ENCODE results near the gene WDR86.

The WDR86 gene

GRCh38 chr7:151440799-151441445 lies 31.1 kb upstream of the WDR86 start:
- H3K79me2 ChIP-seq, result no peaks in the 10 kb centered on the region

DNA sequence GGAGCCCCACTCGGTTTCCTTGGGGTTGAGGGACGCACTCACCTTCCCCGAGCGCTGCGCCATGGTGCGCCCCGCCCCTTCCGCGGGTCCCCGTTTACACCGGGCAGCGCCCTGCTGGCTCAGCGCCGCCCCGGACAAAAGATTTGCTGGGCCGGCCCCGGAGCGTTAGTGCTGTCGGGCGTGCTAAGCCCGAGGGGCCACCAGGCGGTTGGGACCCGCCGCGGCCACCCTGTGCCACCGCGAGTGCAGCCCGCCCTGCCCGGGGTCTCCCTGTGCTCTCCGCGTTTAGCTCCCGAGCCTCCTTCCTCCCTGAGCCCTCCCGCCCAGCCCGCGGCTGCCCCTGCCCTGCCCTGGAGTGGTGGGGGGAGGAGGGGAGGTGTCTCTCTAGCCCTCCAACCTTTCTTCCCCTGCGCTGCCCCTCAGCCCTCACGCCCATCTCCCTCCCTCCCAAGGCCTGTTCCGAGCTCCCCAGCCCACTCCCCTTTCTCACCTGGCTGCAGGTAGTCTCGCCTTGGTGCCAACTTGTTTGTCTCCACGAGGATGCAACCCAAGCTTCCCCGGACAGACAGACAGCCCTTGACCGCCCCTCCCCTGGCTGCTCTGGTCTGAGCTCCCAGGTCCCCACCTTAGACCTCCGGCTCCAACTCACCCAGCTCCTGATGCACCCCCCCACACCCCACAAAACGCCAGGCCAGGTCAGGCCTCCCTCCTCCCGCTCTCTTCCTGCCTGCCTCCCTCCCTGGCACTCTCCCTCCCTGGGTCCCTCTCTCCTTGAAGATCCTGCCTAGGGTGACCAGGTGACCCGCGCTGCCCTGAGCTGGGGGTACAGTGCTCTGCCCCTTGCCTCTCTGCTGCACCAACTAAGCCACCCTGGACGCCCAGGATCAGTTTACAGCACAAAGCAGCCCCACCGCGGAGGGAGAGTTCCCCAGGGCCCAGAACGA lies 30.3 kb upstream of the WDR86 start, which contains the start of gene CRYGN:
Gene CRYGN, minus strand, starts transcription at position 287 of the 944 bp plus-strand sequence. Its CDS starts 224 bp downstream, at position 63.
- peak within 1 kb of the TSS; percentile 17 for H3K4me3 ChIP-seq (ENCODE audit: low read depth, low read length)
- no peaks in the 10 kb centered on the region for H3K36me3 ChIP-seq (ENCODE audit: control insufficient read depth, insufficient read depth, low read length)
- no peaks in the 10 kb centered on the region for H3K9me3 ChIP-seq (ENCODE audit: control insufficient read depth, low read length)
- H3K9ac ChIP-seq, result no peak within 1 kb of the TSS
- H3K27ac ChIP-seq, result peak within 1 kb of the TSS; percentile 82
- TF ChIP-seq, protein P1, sequence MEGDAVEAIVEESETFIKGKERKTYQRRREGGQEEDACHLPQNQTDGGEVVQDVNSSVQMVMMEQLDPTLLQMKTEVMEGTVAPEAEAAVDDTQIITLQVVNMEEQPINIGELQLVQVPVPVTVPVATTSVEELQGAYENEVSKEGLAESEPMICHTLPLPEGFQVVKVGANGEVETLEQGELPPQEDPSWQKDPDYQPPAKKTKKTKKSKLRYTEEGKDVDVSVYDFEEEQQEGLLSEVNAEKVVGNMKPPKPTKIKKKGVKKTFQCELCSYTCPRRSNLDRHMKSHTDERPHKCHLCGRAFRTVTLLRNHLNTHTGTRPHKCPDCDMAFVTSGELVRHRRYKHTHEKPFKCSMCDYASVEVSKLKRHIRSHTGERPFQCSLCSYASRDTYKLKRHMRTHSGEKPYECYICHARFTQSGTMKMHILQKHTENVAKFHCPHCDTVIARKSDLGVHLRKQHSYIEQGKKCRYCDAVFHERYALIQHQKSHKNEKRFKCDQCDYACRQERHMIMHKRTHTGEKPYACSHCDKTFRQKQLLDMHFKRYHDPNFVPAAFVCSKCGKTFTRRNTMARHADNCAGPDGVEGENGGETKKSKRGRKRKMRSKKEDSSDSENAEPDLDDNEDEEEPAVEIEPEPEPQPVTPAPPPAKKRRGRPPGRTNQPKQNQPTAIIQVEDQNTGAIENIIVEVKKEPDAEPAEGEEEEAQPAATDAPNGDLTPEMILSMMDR (IDR thresholded peaks at IDR 0.05), result no peak
- H3K27me3 ChIP-seq (ENCODE audit: control insufficient read depth, insufficient read depth, low read length), result no peaks in the 10 kb centered on the region
- peak within 1 kb of the TSS; percentile 55 for H3K4me2 ChIP-seq (ENCODE audit: low read length)
- H2AFZ ChIP-seq, result peak within 1 kb of the TSS; percentile 71
- peaks cover 15% of the 10 kb centered on the region for H3K4me1 ChIP-seq
- H3K79me2 ChIP-seq, result no peaks in the 10 kb centered on the region

More at GRCh38 chr7:151440799-151441445, 31.1 kb upstream of the WDR86 start:
- Histone ChIP-seq H2AFZ (peak overlapping the region; percentile 71), H3K9me3 (ENCODE audit: control insufficient read depth, low read length) (no peaks in the 10 kb centered on the region), H3K4me1 (peaks cover 15% of the 10 kb centered on the region), H3K27me3 (ENCODE audit: control insufficient read depth, insufficient read depth, low read length) (no peaks in the 10 kb centered on the region), H3K4me2 (ENCODE audit: low read length) (peak overlapping the region; percentile 45), H3K4me3 (ENCODE audit: low read depth, low read length) (peak overlapping the region; percentile 17), H3K36me3 (ENCODE audit: control insufficient read depth, insufficient read depth, low read length) (no peaks in the 10 kb centered on the region), H3K9ac (no peak overlapping the region), H3K27ac (peak overlapping the region; percentile 82)
- TF ChIP-seq, protein P1 (IDR thresholded peaks at IDR 0.05), result no peak

GRCh38 chr7:151438864-151439601 lies 29.2 kb upstream of the WDR86 start:
- no peaks in the 10 kb centered on the region for H3K79me2 ChIP-seq
- H3K36me3 ChIP-seq (ENCODE audit: control insufficient read depth, insufficient read depth, low read length), result no peaks in the 10 kb centered on the region
- peaks cover 15% of the 10 kb centered on the region for H3K4me1 ChIP-seq
- no peak overlapping the region for H3K27ac ChIP-seq
- no peaks in the 10 kb centered on the region for H3K9me3 ChIP-seq (ENCODE audit: control insufficient read depth, low read length)
- peak overlapping the region; percentile 71 for H2AFZ ChIP-seq
- H3K4me2 ChIP-seq (ENCODE audit: low read length), result peak overlapping the region; percentile 55
- H3K9ac ChIP-seq, result no peak overlapping the region
- TF ChIP-seq, protein P1 (IDR thresholded peaks at IDR 0.05), result no peak
- H3K4me3 ChIP-seq (ENCODE audit: low read depth, low read length), result no peak overlapping the region
- H3K27me3 ChIP-seq (ENCODE audit: control insufficient read depth, insufficient read depth, low read length), result no peaks in the 10 kb centered on the region

DNA sequence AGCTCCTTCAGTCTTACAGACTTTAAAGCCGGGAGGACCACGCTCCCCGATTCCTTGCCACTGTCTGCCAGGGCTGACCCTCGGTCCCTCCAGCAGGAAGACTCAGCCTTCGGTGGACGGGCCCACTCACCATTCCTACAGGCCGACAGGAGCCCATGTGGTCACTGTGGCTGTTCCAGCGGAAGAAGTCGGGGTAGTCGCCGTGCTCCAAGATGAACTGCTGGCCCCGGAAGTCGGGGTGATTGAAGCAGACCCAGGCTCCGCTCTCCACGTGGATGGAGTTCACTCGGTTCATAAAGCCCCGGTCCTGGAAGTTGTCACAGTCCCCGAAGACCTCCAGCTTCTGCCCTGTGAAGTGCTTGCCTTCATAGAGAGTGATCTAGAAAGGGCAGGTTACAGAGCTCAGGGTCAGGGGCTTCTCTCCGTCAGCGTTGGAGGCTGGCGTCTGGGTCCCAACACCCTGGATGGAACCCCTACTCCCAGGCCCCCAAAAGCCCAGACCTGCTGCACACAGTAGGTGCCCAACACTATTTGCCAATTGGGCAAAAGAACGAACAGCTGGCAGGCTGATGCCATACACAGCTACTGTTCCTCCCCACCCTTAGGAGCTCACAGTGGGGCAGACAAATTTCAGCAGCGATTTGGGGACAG lies 28.2 kb upstream of the WDR86 start:
- Histone ChIP-seq H3K79me2 (no peaks in the 10 kb centered on the region), H3K4me2 (ENCODE audit: low read length) (no peak overlapping the region), H3K4me1 (peaks cover 13% of the 10 kb centered on the region), H3K9me3 (ENCODE audit: control insufficient read depth, low read length) (no peaks in the 10 kb centered on the region), H3K27me3 (ENCODE audit: control insufficient read depth, insufficient read depth, low read length) (no peaks in the 10 kb centered on the region), H3K9ac (no peak overlapping the region), H2AFZ (no peak overlapping the region), H3K36me3 (ENCODE audit: control insufficient read depth, insufficient read depth, low read length) (no peaks in the 10 kb centered on the region), H3K4me3 (ENCODE audit: low read depth, low read length) (no peak overlapping the region), H3K27ac (no peak overlapping the region)
- TF ChIP-seq, protein P1 (IDR thresholded peaks at IDR 0.05), result no peak

Data from parathyroid adenoma (tissue), 2 donors.